Astrocyte of the cerebellum (primary cell): ENCODE measurements around the gene PSMB11.

Experiments used
- DNase-seq: peaks from one replicate; pipeline ENCODE4 v3.0.0-alpha.2; 2011; ENCODE audit warnings: low read depth
- H3K4me3 ChIP-seq: 2 replicates; pipeline ENCODE4 v1.5.1; 2011; ENCODE audit warnings: mild to moderate bottlenecking, low read depth, low read length, moderate library complexity
- in situ Hi-C: cut with HindIII; loops from 2 replicates; pipeline ENCODE4 v1.10.0; 2017; ENCODE audit warnings: low sequenced_read_pairs
- TF ChIP-seq, protein P1 (sequence below): IDR thresholded peaks from 2 replicates; pipeline ENCODE4 v1.5.1; 2012; ENCODE audit warnings: low read length, low read depth, moderate library complexity, mild to moderate bottlenecking; ENCODE audit errors: missing control alignments

PSMB11 gene

DNA sequence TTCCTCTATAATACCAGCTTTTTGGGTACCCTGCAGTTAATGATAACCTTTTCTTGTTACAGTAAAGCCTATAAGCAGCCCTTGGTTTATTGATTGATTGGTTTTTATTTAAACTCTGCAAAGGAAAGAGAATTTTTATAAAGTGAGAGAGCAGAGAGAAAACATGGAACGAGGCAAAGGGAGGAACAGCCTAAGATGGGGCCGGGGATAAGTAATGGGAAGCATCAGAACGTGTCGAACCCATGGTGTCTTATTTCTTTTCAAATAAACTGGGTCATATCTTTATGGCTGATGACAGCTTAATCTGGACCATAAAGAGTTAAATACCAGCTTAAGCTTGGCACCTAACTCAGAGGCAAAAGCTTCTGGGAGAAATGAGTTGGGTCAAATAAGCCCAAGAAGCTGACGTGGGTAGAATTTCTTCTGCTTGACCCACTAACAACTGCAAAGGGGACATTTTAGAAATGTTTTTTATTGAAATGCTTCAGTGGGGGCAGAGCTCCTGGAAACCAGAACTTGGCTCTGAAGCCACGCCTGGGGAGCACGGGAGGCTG, 20.0 kb upstream of the PSMB11 start:
- in situ Hi-C loops, result no loop called here
- TF ChIP-seq, protein P1, sequence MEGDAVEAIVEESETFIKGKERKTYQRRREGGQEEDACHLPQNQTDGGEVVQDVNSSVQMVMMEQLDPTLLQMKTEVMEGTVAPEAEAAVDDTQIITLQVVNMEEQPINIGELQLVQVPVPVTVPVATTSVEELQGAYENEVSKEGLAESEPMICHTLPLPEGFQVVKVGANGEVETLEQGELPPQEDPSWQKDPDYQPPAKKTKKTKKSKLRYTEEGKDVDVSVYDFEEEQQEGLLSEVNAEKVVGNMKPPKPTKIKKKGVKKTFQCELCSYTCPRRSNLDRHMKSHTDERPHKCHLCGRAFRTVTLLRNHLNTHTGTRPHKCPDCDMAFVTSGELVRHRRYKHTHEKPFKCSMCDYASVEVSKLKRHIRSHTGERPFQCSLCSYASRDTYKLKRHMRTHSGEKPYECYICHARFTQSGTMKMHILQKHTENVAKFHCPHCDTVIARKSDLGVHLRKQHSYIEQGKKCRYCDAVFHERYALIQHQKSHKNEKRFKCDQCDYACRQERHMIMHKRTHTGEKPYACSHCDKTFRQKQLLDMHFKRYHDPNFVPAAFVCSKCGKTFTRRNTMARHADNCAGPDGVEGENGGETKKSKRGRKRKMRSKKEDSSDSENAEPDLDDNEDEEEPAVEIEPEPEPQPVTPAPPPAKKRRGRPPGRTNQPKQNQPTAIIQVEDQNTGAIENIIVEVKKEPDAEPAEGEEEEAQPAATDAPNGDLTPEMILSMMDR, result no peak
- no peak for DNase-seq
- no peak overlapping the region for H3K4me3 ChIP-seq

DNA sequence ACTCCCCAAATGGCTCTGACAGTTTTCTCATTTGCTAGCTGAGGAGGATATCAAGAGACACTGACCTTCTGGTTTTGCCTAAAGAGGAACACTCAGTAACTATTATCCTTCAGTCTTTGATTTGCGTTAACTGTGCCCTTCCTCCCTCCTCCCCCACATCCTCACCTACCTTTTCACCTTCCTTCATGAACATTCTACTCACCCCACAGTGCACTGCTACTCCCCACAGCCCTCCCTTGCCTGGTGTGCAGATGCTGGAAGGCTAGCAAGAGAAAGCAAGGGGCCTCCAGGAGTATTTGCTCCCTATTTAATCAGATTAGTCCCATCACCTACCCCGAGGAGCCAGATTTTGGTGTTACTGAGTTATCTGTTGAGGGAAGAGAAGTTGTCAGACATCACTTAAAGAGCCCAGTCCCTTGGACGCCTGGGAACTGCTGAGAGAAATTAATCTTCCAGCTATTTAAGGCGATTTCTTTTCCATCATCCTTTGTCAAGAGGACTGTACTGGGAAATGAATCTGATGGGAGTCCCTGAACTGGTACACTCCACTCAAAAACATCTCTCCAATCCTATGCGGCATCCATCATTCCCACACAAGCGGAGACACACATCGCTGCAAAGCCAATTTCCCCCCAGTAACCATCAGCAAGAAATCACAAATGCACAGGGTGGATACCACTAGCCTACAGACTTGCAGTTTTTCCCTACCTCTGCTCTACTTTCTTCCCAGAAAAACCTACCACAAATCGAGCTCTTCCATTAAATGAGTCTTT, 18.8 kb upstream of the PSMB11 start:
- TF ChIP-seq, protein P1, result no peak
- in situ Hi-C loops, result no loop called here

GRCh38 chr14:23023795-23024152, 18.2 kb upstream of the PSMB11 start:
- in situ Hi-C loops, result no loop called here
- no peak for DNase-seq
- no peak overlapping the region for H3K4me3 ChIP-seq
- TF ChIP-seq, protein P1, result no peak

More for the DNA sequence above, 18.8 kb upstream of the PSMB11 start:
- no peak for DNase-seq
- H3K4me3 ChIP-seq, result no peak overlapping the region

GRCh38 chr14:23024612-23025075, 17.4 kb upstream of the PSMB11 start:
- in situ Hi-C loops, result no loop called here
- TF ChIP-seq, protein P1, result no peak
- DNase-seq, result no peak
- no peak overlapping the region for H3K4me3 ChIP-seq

GRCh38 chr14:23025151-23025814, 16.7 kb upstream of the PSMB11 start:
- in situ Hi-C loops, result no loop called here
- DNase-seq, result no peak
- H3K4me3 ChIP-seq, result no peak overlapping the region
- TF ChIP-seq, protein P1, result no peak

DNA sequence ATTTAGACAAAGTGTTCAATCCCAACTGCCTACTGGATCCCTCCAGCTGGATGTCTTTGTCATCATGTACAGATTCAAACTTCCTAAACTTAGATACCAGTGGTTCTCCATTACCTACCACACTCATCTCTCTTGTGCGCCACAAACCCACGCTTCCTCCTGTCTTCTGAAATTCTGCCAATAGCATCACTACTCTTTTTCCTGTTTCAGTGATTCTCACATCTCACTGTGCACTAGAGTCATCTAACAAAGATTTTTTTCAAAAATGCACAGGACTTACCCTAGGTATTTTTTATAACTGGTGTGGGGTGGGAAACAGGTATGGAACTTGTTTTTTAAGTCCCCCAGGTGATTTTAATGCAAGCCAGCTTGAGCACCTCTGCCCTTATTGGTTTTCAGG, 13.2 kb upstream of the PSMB11 start:
- in situ Hi-C loops, result no loop called here
- H3K4me3 ChIP-seq, result no peak overlapping the region
- no peak for DNase-seq
- TF ChIP-seq, protein P1, result no peak
